IMR-90 (cell line): ENCODE results near the gene TCFL5. TPM values are rescaled to one million over a fixed set of nuclear protein-coding genes. Genes with fewer than 3 reads are reported as not detected.

Source experiments
- ATAC-seq: fragments of 200-7000 bp; cut with Tn5 transposase; 2 replicates; pipeline ENCODE4 v1.9.1; 2020; ENCODE audit warnings: low read depth, mild to moderate bottlenecking, moderate library complexity
- BruUV-seq: library from RNA; stranded (reverse); fragments of 400-500 nt; replicated peaks from 2 replicates; lab custom pipeline; 2021; lab: Mats Ljungman, UMichigan
- CTCF ChIA-PET: fragments of 300-600 bp; formaldehyde crosslinking; extraction: SDS; loops from one replicate; lab custom pipeline; 2021; ENCODE audit warnings: antibody characterized with exemption; lab: Yijun Ruan, JAX
- POLR2A ChIA-PET: fragments of 300-600 bp; sonication (Branson Sonifier 250); formaldehyde crosslinking; loops from one replicate; lab custom pipeline; 2022; ENCODE audit warnings: antibody characterized with exemption; ENCODE audit not compliant: unreplicated experiment; lab: Charles Lee
- DNase-seq: peaks from one replicate; pipeline ENCODE4 v3.0.0; 2013
- H2AFZ ChIP-seq: replicated peaks from 2 replicates; pipeline ENCODE3; 2013; ENCODE audit warnings: low read length, mild to moderate bottlenecking; ENCODE audit not compliant: poor library complexity
- H2AK5ac ChIP-seq: 2 replicates; pipeline ENCODE4 v1.6.1; 2013; ENCODE audit warnings: low read depth, low read length, inconsistent platforms
- H2AK9ac ChIP-seq: replicated peaks from 2 replicates; pipeline ENCODE3; 2013; ENCODE audit warnings: mild to moderate bottlenecking, low read depth, low read length, moderate library complexity; ENCODE audit not compliant: poor library complexity
- H2BK120ac ChIP-seq: 2 replicates; pipeline ENCODE4 v1.6.1; 2013; ENCODE audit warnings: low read depth, low read length, inconsistent platforms
- H2BK15ac ChIP-seq: 3 replicates; pipeline ENCODE4 v1.6.1; 2013; ENCODE audit warnings: low read depth, low read length, inconsistent platforms
- H2BK20ac ChIP-seq: 2 replicates; pipeline ENCODE4 v1.6.1; 2013; ENCODE audit warnings: low read depth, mild to moderate bottlenecking, inconsistent platforms, low read length, moderate library complexity
- H2BK5ac ChIP-seq: 2 replicates; pipeline ENCODE4 v1.6.1; 2013; ENCODE audit warnings: mild to moderate bottlenecking, low read depth, low read length, inconsistent platforms; ENCODE audit not compliant: poor library complexity, severe bottlenecking
- H3K14ac ChIP-seq: replicated peaks from 2 replicates; pipeline ENCODE4 v1.6.1; 2013; ENCODE audit warnings: low read depth, low read length, inconsistent platforms
- H3K18ac ChIP-seq: 2 replicates; pipeline ENCODE4 v1.6.1; 2013; ENCODE audit warnings: low read depth, low read length, control low read depth
- H3K23ac ChIP-seq: 2 replicates; pipeline ENCODE4 v1.6.1; 2013; ENCODE audit warnings: low read depth, low read length, inconsistent platforms
- H3K27ac ChIP-seq: 2 replicates; pipeline ENCODE4 v1.5.1; 2013; ENCODE audit warnings: mild to moderate bottlenecking, control low read depth, low read length; ENCODE audit not compliant: insufficient read depth
- H3K27me3 ChIP-seq: 2 replicates; pipeline ENCODE4 v1.6.1; 2013; ENCODE audit warnings: low read length; ENCODE audit not compliant: control insufficient read depth, insufficient read depth
- H3K36me3 ChIP-seq: 2 replicates; pipeline ENCODE4 v1.6.1; 2013; ENCODE audit warnings: low read length, mixed read lengths; ENCODE audit not compliant: control insufficient read depth, insufficient read depth
- H3K4ac ChIP-seq: 2 replicates; pipeline ENCODE4 v1.6.1; 2013; ENCODE audit warnings: low read depth, low read length, inconsistent platforms
- H3K4me1 ChIP-seq: 2 replicates; pipeline ENCODE4 v1.6.1; 2013; ENCODE audit warnings: low read length, mixed read lengths; ENCODE audit not compliant: control insufficient read depth, insufficient read depth
- H3K4me2 ChIP-seq: 2 replicates; pipeline ENCODE4 v1.6.1; 2013; ENCODE audit warnings: low read depth, mild to moderate bottlenecking, control low read depth, low read length, moderate library complexity
- H3K4me3 ChIP-seq: 2 replicates; pipeline ENCODE4 v1.5.1; 2013; ENCODE audit warnings: low read depth, mild to moderate bottlenecking, control low read depth, low read length, moderate library complexity; ENCODE audit not compliant: insufficient read depth
- H3K56ac ChIP-seq: 2 replicates; pipeline ENCODE4 v1.6.1; 2013; ENCODE audit warnings: low read length, inconsistent platforms; ENCODE audit not compliant: insufficient read depth; ENCODE audit errors: extremely low read depth
- H3K79me1 ChIP-seq, 2 experiments: 2 replicates each; pipeline ENCODE4 v1.6.1; 2013; ENCODE audit warnings: low read length in 2 of 2, inconsistent platforms in 1 of 2, low read depth in 1 of 2
- H3K9ac ChIP-seq: 2 replicates; pipeline ENCODE4 v1.6.1; 2013; ENCODE audit warnings: low read depth, low read length, control low read depth
- H3K9me1 ChIP-seq: 2 replicates; pipeline ENCODE4 v1.6.1; 2013; ENCODE audit warnings: low read length, inconsistent platforms; ENCODE audit not compliant: insufficient read depth
- H3K9me3 ChIP-seq: 2 replicates; pipeline ENCODE4 v1.6.1; 2013; ENCODE audit warnings: low read length; ENCODE audit not compliant: control insufficient read depth, insufficient read depth
- H4K20me1 ChIP-seq: 2 replicates; pipeline ENCODE4 v1.6.1; 2013; ENCODE audit warnings: low read length, inconsistent platforms; ENCODE audit not compliant: insufficient read depth
- H4K5ac ChIP-seq: 2 replicates; pipeline ENCODE4 v1.6.1; 2013; ENCODE audit warnings: mild to moderate bottlenecking, low read depth, low read length, control low read depth
- H4K8ac ChIP-seq, 2 experiments: 2 replicates each; pipeline ENCODE4 v1.6.1; 2013; ENCODE audit warnings: low read depth in 2 of 2, low read length in 2 of 2, control low read depth in 1 of 2, inconsistent platforms in 1 of 2
- H4K91ac ChIP-seq: 2 replicates; pipeline ENCODE4 v1.6.1; 2013; ENCODE audit warnings: low read depth, low read length, inconsistent platforms; ENCODE audit not compliant: insufficient read depth
- BHLHE40 ChIP-seq: fragments of 150-350 bp; IDR thresholded peaks from 2 replicates; pipeline ENCODE4 v1.6.1; 2016; ENCODE audit warnings: mild to moderate bottlenecking, low read depth, low read length
- MAFK ChIP-seq: IDR thresholded peaks from 2 replicates; pipeline ENCODE4 v1.6.1; 2012; ENCODE audit warnings: low read depth, low read length, improper control_type of control experiment
- NFE2L2 ChIP-seq: fragments of 150-350 bp; IDR thresholded peaks from 2 replicates; pipeline ENCODE4 v1.6.1; 2016; ENCODE audit warnings: low read depth, mild to moderate bottlenecking, low read length
- POLR2A ChIP-seq: IDR thresholded peaks from 2 replicates; pipeline ENCODE4 v1.6.1; 2012; ENCODE audit warnings: mild to moderate bottlenecking, low read depth, low read length
- RAD21 ChIP-seq: IDR thresholded peaks from 2 replicates; pipeline ENCODE4 v1.6.1; 2012; ENCODE audit warnings: low read length, improper control_type of control experiment
- RFX5 ChIP-seq: IDR thresholded peaks from 2 replicates; pipeline ENCODE4 v1.8.0; 2012; ENCODE audit warnings: low read depth, mild to moderate bottlenecking, low read length, moderate library complexity
- WGBS, 2 experiments: methylation state at CpG; one replicate each; pipeline versions ENCODE4 v1.1.5 to v1.1.7; 2013; ENCODE audit warnings: missing lambda C conversion rate in 2 of 2; ENCODE audit not compliant: insufficient read length in 1 of 2; ENCODE audit errors: extremely low coverage in 2 of 2; 5-methylcytosine and 5-hydroxymethylcytosine counted together
- dilution Hi-C: fragments of 300-500 bp; cut with HindIII; formaldehyde crosslinking; loops from one replicate; pipeline ENCODE4 v1.14.3; 2018; ENCODE audit warnings: low sequenced_read_pairs; ENCODE audit not compliant: unreplicated experiment
- in situ Hi-C: fragments of 300-500 bp; cut with MboI; formaldehyde crosslinking; loops from 3 replicates; pipeline ENCODE4 v1.14.3; 2019; ENCODE audit warnings: low sequenced_read_pairs, inconsistent platforms, mixed read lengths
- intact Hi-C: fragments of 100-400 bp; cut with micrococcal nuclease; formaldehyde crosslinking; loops from 2 replicates; pipeline ENCODE4 v1.10.0; 2022
- polyA plus RNA-seq, 3 experiments: library from polyadenylated mRNA; depleted of rRNA; stranded (reverse); fragments of >200 nt; gene quantifications; 2 replicates each; pipeline ENCODE4 v1.2.3, GENCODE V29; 2012; ENCODE audit warnings: low replicate concordance in 1 of 3
- total RNA-seq: library from RNA; depleted of rRNA; stranded (reverse); fragments of >200 nt; gene quantifications from 2 replicates; pipeline ENCODE4 v1.2.3, GENCODE V29; 2012
- TF ChIP-seq, protein P1 (sequence below): fragments of 150-350 bp; IDR thresholded peaks from 2 replicates; pipeline ENCODE4 v1.6.1; 2017; ENCODE audit warnings: mild to moderate bottlenecking, antibody characterized with exemption, low read length, low read depth
- TF ChIP-seq, protein P2 (sequence below): conservative IDR thresholded peaks from 2 replicates; pipeline ENCODE4 v1.5.1; 2012; ENCODE audit warnings: mild to moderate bottlenecking, low read depth, low read length, improper control_type of control experiment

The TCFL5 gene
- total and polyA plus RNA-seq, 2 of the 4 experiments (the other 2 are of a cell fraction), result 6.0 to 8.2 TPM

- Histone ChIP-seq H3K9me3 (no peaks in the 10 kb centered on the region), H3K4ac (no peak overlapping the region), H3K4me3 (no peak overlapping the region), H2AK9ac (no peak overlapping the region), H3K27ac (no peak overlapping the region), H3K18ac (no peak overlapping the region), H2BK20ac (no peak overlapping the region), H4K8ac (no peak overlapping the region), H3K23ac (no peak overlapping the region), H3K9ac (no peak overlapping the region), H4K5ac (no peak overlapping the region), H3K56ac (no peak overlapping the region), H2AFZ (no peak overlapping the region), H4K20me1 (no peaks in the 10 kb centered on the region; the same call in 1 of the 2 replicates), H3K79me1 (peaks cover under 1 to 3% of the 10 kb centered on the region in 2 experiments; a peak in 1 of 4 replicates), H4K91ac (no peak overlapping the region), H2BK120ac (no peak overlapping the region), H3K4me1 (0 out of 2 replicates have a peak, but pooled peaks cover 2% of the 10 kb centered on the region), H3K9me1 (no peaks in the 10 kb centered on the region), H3K36me3 (peaks cover 7% of the 10 kb centered on the region; the same call in 1 of the 2 replicates), H3K14ac (no peak overlapping the region), H2BK5ac (no peak overlapping the region), H2AK5ac (no peak overlapping the region), H3K4me2 (no peak overlapping the region), H3K27me3 (no peaks in the 10 kb centered on the region), H2BK15ac (no peak overlapping the region)
- ATAC-seq (peak; percentile 14; the same call in 1 of the 2 replicates), DNase-seq (peak; percentile 55)
- dilution Hi-C loops, result no loop called here
- intact Hi-C loops, result no loop called here
- WGBS, 2 experiments, result no CpG with 5 or more reads among the region's 16 CpGs
- in situ Hi-C loops, result no loop called here
- BruUV-seq, result no TSS peak
- ChIA-PET POLR2A (no interaction called here), CTCF (no interaction called here)
- TF ChIP-seq NFE2L2 (no peak), MAFK (no peak), BHLHE40 (no peak), RAD21 (no peak), POLR2A (no peak), RFX5 (no peak)
- TF ChIP-seq, protein P1, sequence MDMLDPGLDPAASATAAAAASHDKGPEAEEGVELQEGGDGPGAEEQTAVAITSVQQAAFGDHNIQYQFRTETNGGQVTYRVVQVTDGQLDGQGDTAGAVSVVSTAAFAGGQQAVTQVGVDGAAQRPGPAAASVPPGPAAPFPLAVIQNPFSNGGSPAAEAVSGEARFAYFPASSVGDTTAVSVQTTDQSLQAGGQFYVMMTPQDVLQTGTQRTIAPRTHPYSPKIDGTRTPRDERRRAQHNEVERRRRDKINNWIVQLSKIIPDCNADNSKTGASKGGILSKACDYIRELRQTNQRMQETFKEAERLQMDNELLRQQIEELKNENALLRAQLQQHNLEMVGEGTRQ, result no peak
- TF ChIP-seq, protein P2, sequence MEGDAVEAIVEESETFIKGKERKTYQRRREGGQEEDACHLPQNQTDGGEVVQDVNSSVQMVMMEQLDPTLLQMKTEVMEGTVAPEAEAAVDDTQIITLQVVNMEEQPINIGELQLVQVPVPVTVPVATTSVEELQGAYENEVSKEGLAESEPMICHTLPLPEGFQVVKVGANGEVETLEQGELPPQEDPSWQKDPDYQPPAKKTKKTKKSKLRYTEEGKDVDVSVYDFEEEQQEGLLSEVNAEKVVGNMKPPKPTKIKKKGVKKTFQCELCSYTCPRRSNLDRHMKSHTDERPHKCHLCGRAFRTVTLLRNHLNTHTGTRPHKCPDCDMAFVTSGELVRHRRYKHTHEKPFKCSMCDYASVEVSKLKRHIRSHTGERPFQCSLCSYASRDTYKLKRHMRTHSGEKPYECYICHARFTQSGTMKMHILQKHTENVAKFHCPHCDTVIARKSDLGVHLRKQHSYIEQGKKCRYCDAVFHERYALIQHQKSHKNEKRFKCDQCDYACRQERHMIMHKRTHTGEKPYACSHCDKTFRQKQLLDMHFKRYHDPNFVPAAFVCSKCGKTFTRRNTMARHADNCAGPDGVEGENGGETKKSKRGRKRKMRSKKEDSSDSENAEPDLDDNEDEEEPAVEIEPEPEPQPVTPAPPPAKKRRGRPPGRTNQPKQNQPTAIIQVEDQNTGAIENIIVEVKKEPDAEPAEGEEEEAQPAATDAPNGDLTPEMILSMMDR, result no peak
Observed at GRCh38 chr20:62845416-62846160, 16.0 kb downstream of the TCFL5 start.
